Activated T-helper 9 cell treated with anti-CD3 and anti-CD28 coated beads, Interleukin-2, amount 50 U/mL, for 16 hours (primary cell): ENCODE results near the gene ABHD16A.
A peak's percentile ranks its signal among the peaks of the same experiment; 100 is the strongest.

Source experiments
- DNase-seq: peaks from one replicate; pipeline ENCODE4 v3.0.0-alpha.2; 2020; ENCODE audit warnings: low read depth

ABHD16A gene

GRCh38 chr6:31662124-31662723 is 40.9 kb downstream of the ABHD16A start:
- DNase-seq, result no peak

- no peak for DNase-seq
These were observed 41.6 kb downstream of the ABHD16A start for GRCh38 chr6:31661262-31662123.

GRCh38 chr6:31660381-31661261 is 42.5 kb downstream of the ABHD16A start, which contains the start of gene C6orf47:
C6orf47 (minus strand) TSS chr6:31660778; CDS start chr6:31659947, 831 bp downstream.
- DNase-seq, result peak; percentile 65

GRCh38 chr6:31659649-31660380 is 43.3 kb downstream of the ABHD16A start:
- no peak for DNase-seq

GRCh38 chr6:31658983-31659648 is 44.0 kb downstream of the ABHD16A start:
- no peak for DNase-seq

- no peak for DNase-seq
These were observed 44.9 kb downstream of the ABHD16A start for GRCh38 chr6:31658158-31658688.

GRCh38 chr6:31657406-31658157 is 45.5 kb downstream of the ABHD16A start:
- no peak for DNase-seq

GRCh38 chr6:31655349-31656237 is 47.5 kb downstream of the ABHD16A start, which contains the start of gene APOM:
APOM (plus strand) TSS chr6:31655894; CDS start chr6:31655967, 73 bp downstream.
- DNase-seq, result no peak

GRCh38 chr6:31654574-31655348 is 48.4 kb downstream of the ABHD16A start:
- DNase-seq, result no peak

GRCh38 chr6:31652925-31653724 is 50.0 kb downstream of the ABHD16A start:
- DNase-seq, result peak; percentile 77

- no peak for DNase-seq
These were observed 51.4 kb downstream of the ABHD16A start for GRCh38 chr6:31651602-31652191.

- DNase-seq, result no peak
These were observed 57.8 kb downstream of the ABHD16A start for GRCh38 chr6:31645325-31645724.

- DNase-seq, result no peak
These were observed 59.2 kb downstream of the ABHD16A start for GRCh38 chr6:31643818-31644454.

- DNase-seq, result no peak
These were observed 60.1 kb downstream of the ABHD16A start for GRCh38 chr6:31642798-31643570.

- no peak for DNase-seq
These were observed 61.8 kb downstream of the ABHD16A start for GRCh38 chr6:31641370-31641769.

- no peak for DNase-seq
These were observed 62.5 kb downstream of the ABHD16A start for GRCh38 chr6:31640612-31641011.
